ENCODE measurements around the gene SPATA18. TPM values are rescaled to one million over a fixed set of nuclear protein-coding genes. Genes with fewer than 3 reads are reported as not detected.

The SPATA18 gene
- total RNA-seq, 2 experiments from 2014 or later, result 0.26 to 0.34 TPM

- Mint-ChIP-seq H3K9me3 (ENCODE audit: insufficient read depth) (no peaks in the 10 kb centered on the region), H3K27me3 (ENCODE audit: low read depth) (no peaks in the 10 kb centered on the region), H3K36me3 (ENCODE audit: low read depth) (peaks cover 23% of the 10 kb centered on the region), H3K27ac (no peak overlapping the region), H3K4me1 (ENCODE audit: low read depth) (no peaks in the 10 kb centered on the region), H3K4me3 (no peak overlapping the region)
- DNase-seq, result no peak
- no peak for ATAC-seq
- CTCF ChIA-PET, result no interaction called here
- POLR2A ChIA-PET, result no interaction called here
Observed at GRCh38 chr4:52028970-52029369, 22.1 kb upstream of the SPATA18 start.

- Mint-ChIP-seq H3K36me3 (ENCODE audit: low read depth) (peaks cover 19% of the 10 kb centered on the region), H3K27ac (no peak overlapping the region), H3K4me3 (no peak overlapping the region), H3K27me3 (ENCODE audit: low read depth) (peaks cover 3% of the 10 kb centered on the region), H3K9me3 (ENCODE audit: insufficient read depth) (no peaks in the 10 kb centered on the region), H3K4me1 (ENCODE audit: low read depth) (peaks cover 12% of the 10 kb centered on the region)
- ChIA-PET CTCF (no interaction called here), POLR2A (no interaction called here)
- DNase-seq (no peak), ATAC-seq (no peak)
Observed at GRCh38 chr4:52032005-52032404, 19.1 kb upstream of the SPATA18 start.

- POLR2A ChIA-PET, result no interaction called here
- peaks cover 16% of the 10 kb centered on the region for H3K27me3 Mint-ChIP-seq (ENCODE audit: low read depth)
- DNase-seq, result no peak
- H3K27ac Mint-ChIP-seq, result no peak overlapping the region
- ATAC-seq, result no peak
- peaks cover 9% of the 10 kb centered on the region for H3K36me3 Mint-ChIP-seq (ENCODE audit: low read depth)
- no peaks in the 10 kb centered on the region for H3K9me3 Mint-ChIP-seq (ENCODE audit: insufficient read depth)
- no peak overlapping the region for H3K4me3 Mint-ChIP-seq
- H3K4me1 Mint-ChIP-seq (ENCODE audit: low read depth), result peaks cover 23% of the 10 kb centered on the region
- CTCF ChIA-PET, result no interaction called here
Observed at GRCh38 chr4:52035190-52035589, 15.9 kb upstream of the SPATA18 start.

- POLR2A ChIA-PET, result no interaction called here
- ATAC-seq (no peak), DNase-seq (no peak)
- peak overlapping the region; percentile 83 for H3K4me3 Mint-ChIP-seq
- peaks cover 23% of the 10 kb centered on the region for H3K4me1 Mint-ChIP-seq (ENCODE audit: low read depth)
- peaks cover 30% of the 10 kb centered on the region for H3K27me3 Mint-ChIP-seq (ENCODE audit: low read depth)
- H3K27ac Mint-ChIP-seq, result peak overlapping the region; percentile 66
- H3K9me3 Mint-ChIP-seq (ENCODE audit: insufficient read depth), result no peaks in the 10 kb centered on the region
- CTCF ChIA-PET, result interaction anchor here (1.5 kb wide), 2 partner anchors 11 to 141 kb away, joined by 5 read pairs; no protein-coding TSS in a partner anchor
- H3K36me3 Mint-ChIP-seq (ENCODE audit: low read depth), result peaks cover 1% of the 10 kb centered on the region
Observed at GRCh38 chr4:52036886-52037530, 14.1 kb upstream of the SPATA18 start.

- Mint-ChIP-seq H3K4me1 (ENCODE audit: low read depth) (peaks cover 23% of the 10 kb centered on the region), H3K36me3 (ENCODE audit: low read depth) (no peaks in the 10 kb centered on the region), H3K4me3 (peak overlapping the region; percentile 83), H3K9me3 (ENCODE audit: insufficient read depth) (no peaks in the 10 kb centered on the region), H3K27me3 (ENCODE audit: low read depth) (peaks cover 35% of the 10 kb centered on the region), H3K27ac (peak overlapping the region; percentile 66)
- ChIA-PET CTCF (interaction anchor here (1.5 kb wide), 1 partner anchor 141 kb away, joined by 5 read pairs; no protein-coding TSS in a partner anchor), POLR2A (no interaction called here)
- DNase-seq, result peak; percentile 46
- ATAC-seq, result peak; percentile 61
Observed at GRCh38 chr4:52037689-52038102, 13.4 kb upstream of the SPATA18 start.

GRCh38 chr4:52038103-52038912, 12.8 kb upstream of the SPATA18 start, which contains the start of gene SGCB:
Gene SGCB (minus strand): TSS chr4:52038299. CDS start chr4:52038259, 40 bp downstream.
- peak; percentile 96 for ATAC-seq
- POLR2A ChIA-PET, result no interaction called here
- Mint-ChIP-seq H3K9me3 (ENCODE audit: insufficient read depth) (no peaks in the 10 kb centered on the region), H3K4me3 (peak within 1 kb of the TSS; percentile 83), H3K27me3 (ENCODE audit: low read depth) (peaks cover 40% of the 10 kb centered on the region), H3K27ac (peak within 1 kb of the TSS; percentile 66), H3K4me1 (ENCODE audit: low read depth) (peaks cover 23% of the 10 kb centered on the region), H3K36me3 (ENCODE audit: low read depth) (no peaks in the 10 kb centered on the region)
- peak; percentile 76 for DNase-seq
- CTCF ChIA-PET, result no interaction called here

GRCh38 chr4:52045028-52045427, 6.1 kb upstream of the SPATA18 start:
- Mint-ChIP-seq H3K27ac (no peak overlapping the region), H3K27me3 (ENCODE audit: low read depth) (peaks cover 51% of the 10 kb centered on the region), H3K36me3 (ENCODE audit: low read depth) (no peaks in the 10 kb centered on the region), H3K4me1 (ENCODE audit: low read depth) (no peaks in the 10 kb centered on the region), H3K4me3 (no peak overlapping the region), H3K9me3 (ENCODE audit: insufficient read depth) (no peaks in the 10 kb centered on the region)
- ChIA-PET CTCF (no interaction called here), POLR2A (no interaction called here)
- no peak for DNase-seq
- no peak for ATAC-seq

GRCh38 chr4:52049266-52049665, 1.8 kb upstream of the SPATA18 start:
- POLR2A ChIA-PET, result no interaction called here
- no peak for ATAC-seq
- no peak for DNase-seq
- H3K27me3 Mint-ChIP-seq (ENCODE audit: low read depth), result peaks cover 56% of the 10 kb centered on the region
- no peaks in the 10 kb centered on the region for H3K36me3 Mint-ChIP-seq (ENCODE audit: low read depth)
- H3K27ac Mint-ChIP-seq, result no peak overlapping the region
- H3K4me1 Mint-ChIP-seq (ENCODE audit: low read depth), result peaks cover 15% of the 10 kb centered on the region
- no peaks in the 10 kb centered on the region for H3K9me3 Mint-ChIP-seq (ENCODE audit: insufficient read depth)
- no peak overlapping the region for H3K4me3 Mint-ChIP-seq
- CTCF ChIA-PET, result no interaction called here

- no peaks in the 10 kb centered on the region for H3K9me3 Mint-ChIP-seq (ENCODE audit: insufficient read depth)
- no peaks in the 10 kb centered on the region for H3K36me3 Mint-ChIP-seq (ENCODE audit: low read depth)
- peaks cover 61% of the 10 kb centered on the region for H3K27me3 Mint-ChIP-seq (ENCODE audit: low read depth)
- no peak overlapping the region for H3K27ac Mint-ChIP-seq
- peak; percentile 20 for DNase-seq
- peaks cover 15% of the 10 kb centered on the region for H3K4me1 Mint-ChIP-seq (ENCODE audit: low read depth)
- POLR2A ChIA-PET, result no interaction called here
- CTCF ChIA-PET, result no interaction called here
- peak; percentile 59 for ATAC-seq
- peak overlapping the region; percentile 70 for H3K4me3 Mint-ChIP-seq
Observed at GRCh38 chr4:52051615-52052474, 741 bp downstream of the SPATA18 start.

GRCh38 chr4:52052475-52052780, 1.3 kb downstream of the SPATA18 start:
- Mint-ChIP-seq H3K36me3 (ENCODE audit: low read depth) (no peaks in the 10 kb centered on the region), H3K27ac (no peak overlapping the region), H3K27me3 (ENCODE audit: low read depth) (peaks cover 57% of the 10 kb centered on the region), H3K9me3 (ENCODE audit: insufficient read depth) (no peaks in the 10 kb centered on the region), H3K4me1 (ENCODE audit: low read depth) (peaks cover 15% of the 10 kb centered on the region), H3K4me3 (no peak overlapping the region)
- no peak for ATAC-seq
- POLR2A ChIA-PET, result no interaction called here
- no peak for DNase-seq
- CTCF ChIA-PET, result no interaction called here

- Mint-ChIP-seq H3K4me3 (no peak overlapping the region), H3K9me3 (ENCODE audit: insufficient read depth) (no peaks in the 10 kb centered on the region), H3K27ac (no peak overlapping the region), H3K36me3 (ENCODE audit: low read depth) (no peaks in the 10 kb centered on the region), H3K27me3 (ENCODE audit: low read depth) (peaks cover 49% of the 10 kb centered on the region), H3K4me1 (ENCODE audit: low read depth) (peaks cover 15% of the 10 kb centered on the region)
- CTCF ChIA-PET, result no interaction called here
- no peak for ATAC-seq
- DNase-seq, result no peak
- POLR2A ChIA-PET, result no interaction called here
Observed at GRCh38 chr4:52054254-52054653, 3.1 kb downstream of the SPATA18 start.

- peaks cover 5% of the 10 kb centered on the region for H3K4me1 Mint-ChIP-seq (ENCODE audit: low read depth)
- no peaks in the 10 kb centered on the region for H3K36me3 Mint-ChIP-seq (ENCODE audit: low read depth)
- H3K9me3 Mint-ChIP-seq (ENCODE audit: insufficient read depth), result no peaks in the 10 kb centered on the region
- ATAC-seq, result no peak
- CTCF ChIA-PET, result no interaction called here
- no peak overlapping the region for H3K27ac Mint-ChIP-seq
- H3K4me3 Mint-ChIP-seq, result no peak overlapping the region
- peaks cover 34% of the 10 kb centered on the region for H3K27me3 Mint-ChIP-seq (ENCODE audit: low read depth)
- POLR2A ChIA-PET, result interaction anchor here (0.6 kb wide), 1 partner anchor 161 kb away, joined by 5 read pairs; no protein-coding TSS in a partner anchor
- DNase-seq, result no peak
Observed at GRCh38 chr4:52057196-52057595, 6.1 kb downstream of the SPATA18 start.

All from activated CD8-positive, alpha-beta T cell treated with anti-CD3 and anti-CD28 coated beads, Interleukin-2, amount 10 ng/mL, durations not matched to agents 7 days and 5 days (primary cell).